GM23248 (cell line): ENCODE data around the gene CLMP. TPM values are rescaled to one million over a fixed set of nuclear protein-coding genes. Genes with fewer than 3 reads are reported as not detected.

Experiments
- DNase-seq: peaks from one replicate; pipeline ENCODE4 v3.0.0-alpha.2; 2015
- H2AFZ ChIP-seq: fragments of 200-600 bp; sonication (generic); 2 replicates; pipeline ENCODE4 v1.6.1; 2016; ENCODE audit warnings: antibody characterized with exemption
- H3F3A ChIP-seq: fragments of 200-600 bp; sonication (generic); 2 replicates; pipeline ENCODE4 v1.6.1; 2016; ENCODE audit warnings: mild to moderate bottlenecking, antibody characterized with exemption, mixed run types; ENCODE audit not compliant: insufficient read depth
- H3K27ac ChIP-seq: fragments of 200-600 bp; sonication (generic); 2 replicates; pipeline ENCODE4 v1.5.1; 2016; ENCODE audit warnings: mild to moderate bottlenecking
- H3K27me3 ChIP-seq: fragments of 200-600 bp; sonication (generic); replicated peaks from 2 replicates; pipeline ENCODE4 v1.6.1; 2016; ENCODE audit warnings: mild to moderate bottlenecking; ENCODE audit not compliant: insufficient read depth
- H3K36me3 ChIP-seq: fragments of 200-600 bp; sonication (generic); 2 replicates; pipeline ENCODE4 v1.6.1; 2016; ENCODE audit warnings: low read depth, mild to moderate bottlenecking
- H3K4me1 ChIP-seq: fragments of 200-600 bp; sonication (generic); 2 replicates; pipeline ENCODE4 v1.6.1; 2016; ENCODE audit warnings: mild to moderate bottlenecking; ENCODE audit not compliant: insufficient read depth
- H3K4me2 ChIP-seq: fragments of 200-600 bp; sonication (generic); one replicate; pipeline ENCODE4 v1.6.1; 2016; ENCODE audit warnings: mild to moderate bottlenecking; ENCODE audit not compliant: unreplicated experiment
- H3K4me3 ChIP-seq: fragments of 200-600 bp; sonication (generic); 2 replicates; pipeline ENCODE4 v1.5.1; 2016; ENCODE audit warnings: mild to moderate bottlenecking
- H3K79me2 ChIP-seq: fragments of 200-600 bp; sonication (generic); 2 replicates; pipeline ENCODE4 v1.6.1; 2016; ENCODE audit warnings: mild to moderate bottlenecking; ENCODE audit not compliant: insufficient read depth
- H3K9ac ChIP-seq: fragments of 200-600 bp; sonication (generic); 2 replicates; pipeline ENCODE4 v1.6.1; 2016; ENCODE audit warnings: mild to moderate bottlenecking
- H3K9me2 ChIP-seq: fragments of 200-600 bp; sonication (generic); 2 replicates; pipeline ENCODE4 v1.6.1; 2016; ENCODE audit warnings: mixed run types, mild to moderate bottlenecking, moderate library complexity; ENCODE audit not compliant: insufficient read depth
- H3K9me3 ChIP-seq: fragments of 200-600 bp; sonication (generic); one replicate; pipeline ENCODE4 v1.6.1; 2017; ENCODE audit warnings: low read depth
- H4K20me1 ChIP-seq: fragments of 200-600 bp; sonication (generic); 2 replicates; pipeline ENCODE4 v1.6.0; 2016; ENCODE audit not compliant: insufficient read depth
- EZH2 ChIP-seq: fragments of 200-600 bp; sonication (generic); IDR thresholded peaks from 2 replicates; pipeline ENCODE4 v1.6.1; 2018; ENCODE audit warnings: antibody characterized with exemption, mild to moderate bottlenecking; ENCODE audit not compliant: insufficient read depth, poor library complexity, severe bottlenecking
- EZH2phosphoT487 ChIP-seq: fragments of 200-600 bp; sonication (generic); IDR thresholded peaks from 2 replicates; pipeline ENCODE4 v1.6.1; 2018; ENCODE audit warnings: antibody characterized with exemption, moderate library complexity, mild to moderate bottlenecking, low read depth; ENCODE audit not compliant: insufficient read depth
- WGBS, 2 experiments: methylation state at CpG; one replicate each; pipeline ENCODE4 v1.1.6; 2015 to 2017; ENCODE audit warnings: low lambda C conversion rate in 2 of 2, low coverage in 1 of 2; ENCODE audit errors: missing lambda C conversion rate in 2 of 2; 5-methylcytosine and 5-hydroxymethylcytosine counted together
- in situ Hi-C: fragments of 300-500 bp; cut with MboI; formaldehyde crosslinking; loops from 2 replicates; pipeline ENCODE4 v1.15.0; 2020
- polyA plus RNA-seq: library from polyadenylated mRNA; unstranded; fragments of >200 nt; fragmentation: Nextera tagmentation; extraction: Ambion mirVana; gene quantifications from 2 replicates; pipeline ENCODE4 v1.2.1, GENCODE V29; 2016
- total RNA-seq: library from RNA; depleted of rRNA; stranded (reverse); fragments of >200 nt; shearing (Covaris generic); gene quantifications from 2 replicates; pipeline ENCODE4 v1.2.3, GENCODE V29; 2014

CLMP gene
- total and polyA plus RNA-seq, 2 experiments from 2014 or later = 166 to 215 TPM

DNA sequence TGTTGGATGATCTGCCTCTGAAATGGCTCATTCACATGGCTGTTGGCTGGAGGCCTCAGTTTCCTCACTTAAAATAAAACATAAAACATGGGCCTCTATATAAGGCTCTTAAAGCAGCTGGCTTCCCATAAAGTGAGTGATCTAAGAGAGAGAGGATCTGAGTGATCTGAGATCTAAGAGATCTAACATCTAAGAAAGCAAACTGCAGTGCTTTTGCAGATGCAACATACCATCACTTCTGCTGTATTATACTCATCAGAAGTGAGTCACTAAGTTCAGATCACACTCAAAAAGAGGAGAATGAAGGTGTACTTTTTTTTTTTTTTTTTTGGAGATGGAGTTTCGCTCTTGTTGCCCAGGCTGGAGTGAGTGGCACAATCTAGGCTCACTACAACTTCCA, 115.0 kb downstream of the CLMP start:
- H3F3A ChIP-seq = peaks cover 78% of the 10 kb centered on the region
- no peaks in the 10 kb centered on the region for H3K9me3 ChIP-seq
- peak; percentile 47 for DNase-seq
- in situ Hi-C loops = no loop called here
- peak overlapping the region; percentile 39 for H3K27ac ChIP-seq
- no peak overlapping the region for H3K9ac ChIP-seq
- peaks cover 87% of the 10 kb centered on the region for H3K79me2 ChIP-seq
- 92% methylated on average over 1 of the region's 1 CpG; no CpG with 5 or more reads in 1 of the 2 experiments for WGBS, 2 experiments
- no peaks in the 10 kb centered on the region for H3K27me3 ChIP-seq
- H3K36me3 ChIP-seq = peaks cover 82% of the 10 kb centered on the region
- H3K9me2 ChIP-seq = no peaks in the 10 kb centered on the region
- no peak overlapping the region for H3K4me2 ChIP-seq
- H3K4me3 ChIP-seq = no peak overlapping the region
- no peaks in the 10 kb centered on the region for H4K20me1 ChIP-seq
- peaks cover 18% of the 10 kb centered on the region for H3K4me1 ChIP-seq
- no peak for TF ChIP-seq EZH2phosphoT487
- no peak for TF ChIP-seq EZH2
- H2AFZ ChIP-seq = no peak overlapping the region

DNA sequence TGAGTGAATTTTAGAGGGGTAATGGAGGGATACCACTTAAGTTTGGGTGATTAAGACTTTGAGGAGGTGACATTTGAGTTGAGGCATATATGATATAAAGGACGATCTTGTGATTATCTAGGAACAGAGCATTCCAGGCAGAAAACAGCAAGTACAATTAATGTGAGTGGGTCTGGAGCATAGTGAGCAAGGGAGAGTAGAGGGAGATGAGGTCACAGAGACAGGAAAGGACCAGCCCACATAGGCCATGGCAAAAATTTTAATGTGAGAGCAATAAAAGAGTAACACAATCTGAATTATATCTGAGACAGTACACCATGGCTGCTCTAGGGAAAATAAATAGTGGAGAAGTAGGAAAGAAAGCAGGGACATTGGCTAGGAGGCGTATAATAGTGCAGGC, 118.6 kb downstream of the CLMP start:
- peaks cover 83% of the 10 kb centered on the region for H3K36me3 ChIP-seq
- H3K27ac ChIP-seq = peak overlapping the region; percentile 21
- peaks cover 84% of the 10 kb centered on the region for H3F3A ChIP-seq
- WGBS, 2 experiments = 69 to 82% methylated on average over 2 of the region's 2 CpGs
- H3K27me3 ChIP-seq = no peaks in the 10 kb centered on the region
- in situ Hi-C loops = no loop called here
- no peak overlapping the region for H3K9ac ChIP-seq
- H3K4me1 ChIP-seq = no peaks in the 10 kb centered on the region
- no peaks in the 10 kb centered on the region for H3K9me2 ChIP-seq
- TF ChIP-seq EZH2 = no peak
- TF ChIP-seq EZH2phosphoT487 = no peak
- DNase-seq = no peak
- no peak overlapping the region for H3K4me3 ChIP-seq
- no peak overlapping the region for H3K4me2 ChIP-seq
- peaks cover 85% of the 10 kb centered on the region for H3K79me2 ChIP-seq
- no peaks in the 10 kb centered on the region for H3K9me3 ChIP-seq
- no peak overlapping the region for H2AFZ ChIP-seq
- H4K20me1 ChIP-seq = no peaks in the 10 kb centered on the region

DNA sequence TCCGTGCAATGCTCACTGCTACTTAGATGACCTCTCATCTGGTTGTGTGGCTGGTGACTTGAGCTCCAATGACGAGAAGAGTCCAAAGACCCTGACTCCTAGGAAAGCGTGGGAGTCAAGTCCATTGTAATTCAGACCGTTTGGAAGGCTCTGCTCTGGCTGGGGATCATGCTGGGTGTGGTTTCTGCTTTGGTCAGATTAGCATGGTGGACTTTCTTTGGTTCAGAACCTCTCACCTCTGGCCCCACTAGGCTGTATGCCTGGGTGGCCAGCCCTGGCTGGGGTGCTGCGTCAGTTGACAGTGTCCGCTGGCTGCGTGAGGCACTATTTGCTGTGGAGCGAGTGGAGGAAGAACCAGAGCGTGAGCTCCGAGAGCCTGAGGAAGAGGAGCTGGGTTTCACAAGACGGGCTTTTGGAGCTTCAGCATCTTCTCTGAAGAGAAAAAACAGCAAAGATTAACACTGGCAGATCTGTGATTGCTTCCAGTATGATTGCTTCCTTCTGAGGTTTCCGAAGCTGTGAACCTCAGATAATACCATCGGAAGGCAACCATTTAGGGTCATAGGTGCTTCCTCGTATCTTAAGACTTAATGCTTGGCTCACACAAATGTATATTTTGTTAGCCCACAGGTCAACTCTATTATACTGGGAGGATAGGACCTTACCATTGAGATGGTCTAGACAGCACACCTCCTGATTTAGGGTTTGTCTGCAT, 121.5 kb downstream of the CLMP start:
- Histone ChIP-seq H3K79me2 (peaks cover 76% of the 10 kb centered on the region), H3F3A (peaks cover 89% of the 10 kb centered on the region), H3K27ac (no peak overlapping the region), H3K9ac (no peak overlapping the region), H3K9me3 (no peaks in the 10 kb centered on the region), H3K4me2 (no peak overlapping the region), H3K27me3 (no peaks in the 10 kb centered on the region), H3K9me2 (no peaks in the 10 kb centered on the region), H3K36me3 (peaks cover 78% of the 10 kb centered on the region), H4K20me1 (no peaks in the 10 kb centered on the region), H3K4me1 (peaks cover 10% of the 10 kb centered on the region; the same call in 1 of the 2 replicates), H2AFZ (no peak overlapping the region), H3K4me3 (no peak overlapping the region)
- no peak for DNase-seq
- TF ChIP-seq EZH2phosphoT487 (no peak), EZH2 (no peak)
- WGBS, 2 experiments = 91 to 94% methylated on average over 14 of the region's 14 CpGs
- in situ Hi-C loops = no loop called here

DNA sequence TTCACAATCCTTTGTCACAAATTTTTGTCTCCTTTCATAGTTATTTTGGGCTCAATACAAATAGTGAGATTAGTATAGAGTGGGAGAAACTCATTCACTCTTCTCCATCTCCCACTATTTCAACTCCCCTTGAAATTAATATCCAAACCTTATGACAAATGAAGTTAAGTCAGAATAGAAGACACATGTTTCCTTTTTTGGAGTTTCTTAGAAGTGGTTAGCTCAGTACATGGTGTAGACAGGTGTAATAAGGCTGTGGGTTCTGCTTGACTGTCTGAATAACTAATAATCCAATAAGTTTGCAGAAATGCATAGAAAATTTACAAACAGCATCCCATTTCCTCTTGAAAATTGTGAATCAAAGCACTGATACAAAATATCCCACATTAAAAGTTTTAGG, 122.3 kb downstream of the CLMP start:
- Histone ChIP-seq H2AFZ (no peak overlapping the region), H3K79me2 (peaks cover 71% of the 10 kb centered on the region), H3K4me1 (peaks cover 13% of the 10 kb centered on the region; the same call in 1 of the 2 replicates), H3F3A (peaks cover 95% of the 10 kb centered on the region), H3K9me2 (no peaks in the 10 kb centered on the region), H3K9me3 (no peaks in the 10 kb centered on the region), H3K4me3 (no peak overlapping the region), H3K9ac (no peak overlapping the region), H3K4me2 (no peak overlapping the region), H3K27me3 (no peaks in the 10 kb centered on the region), H3K27ac (no peak overlapping the region), H3K36me3 (peaks cover 75% of the 10 kb centered on the region), H4K20me1 (no peaks in the 10 kb centered on the region)
- no peak for DNase-seq
- in situ Hi-C loops = no loop called here
- TF ChIP-seq EZH2phosphoT487 (no peak), EZH2 (no peak)

DNA sequence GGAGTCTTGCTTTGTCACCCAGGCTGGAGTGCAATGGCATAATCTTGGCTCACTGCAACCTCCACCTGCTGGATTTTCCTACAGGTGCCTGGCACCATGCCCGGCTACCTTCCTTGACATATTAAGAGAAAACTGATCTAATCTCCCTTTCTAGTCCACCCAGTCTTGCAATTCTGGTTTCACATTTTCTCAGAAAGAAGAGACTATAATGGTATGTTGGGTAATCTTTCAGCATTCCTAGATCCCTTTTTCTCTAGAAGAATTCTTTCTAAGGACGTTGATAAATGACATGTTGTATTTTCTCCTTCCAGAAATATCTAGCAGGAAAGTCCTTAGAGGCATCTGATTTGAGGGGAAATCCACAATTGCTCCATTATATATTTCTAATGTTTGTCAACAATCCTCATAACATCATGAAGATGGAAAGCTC, 122.7 kb downstream of the CLMP start:
- no peak for DNase-seq
- in situ Hi-C loops = no loop called here
- 72 to 73% methylated on average over 2 of the region's 2 CpGs for WGBS, 2 experiments

More for the DNA sequence above, 122.7 kb downstream of the CLMP start:
- Histone ChIP-seq H3K79me2 (peaks cover 71% of the 10 kb centered on the region), H3K9me2 (no peaks in the 10 kb centered on the region), H3K9ac (no peak overlapping the region), H3K36me3 (peaks cover 71% of the 10 kb centered on the region), H3K9me3 (no peaks in the 10 kb centered on the region), H3K4me1 (peaks cover 13% of the 10 kb centered on the region; the same call in 1 of the 2 replicates), H3K4me3 (no peak overlapping the region), H3F3A (peaks cover 93% of the 10 kb centered on the region), H3K27me3 (no peaks in the 10 kb centered on the region), H3K27ac (no peak overlapping the region), H2AFZ (no peak overlapping the region), H4K20me1 (no peaks in the 10 kb centered on the region), H3K4me2 (no peak overlapping the region)
- TF ChIP-seq EZH2phosphoT487 = no peak
- no peak for TF ChIP-seq EZH2
